Lower lobe of right lung (tissue), 2 donors: ENCODE data around the gene RPS6KA6. TPM values are rescaled to one million over a fixed set of nuclear protein-coding genes. Genes with fewer than 3 reads are reported as not detected.

ENCODE experiments used
- ATAC-seq, 2 donors: fragments of 200-7000 bp; cut with Tn5 transposase; one replicate each; pipeline ENCODE4 v1.9.1; 2020 to 2022; ENCODE audit warnings: mild to moderate bottlenecking in 2 of 2, moderate library complexity in 2 of 2
- DNase-seq: peaks from one replicate; pipeline ENCODE4 v3.0.0-alpha.2; 2020
- H3K27ac ChIP-seq: fragments of 200-600 bp; one replicate; pipeline ENCODE4 v1.8.0; 2022
- H3K27me3 ChIP-seq: fragments of 200-600 bp; one replicate; pipeline ENCODE4 v1.8.0; 2022; ENCODE audit warnings: low read depth
- H3K36me3 ChIP-seq: fragments of 200-600 bp; one replicate; pipeline ENCODE4 v1.8.0; 2022; ENCODE audit warnings: mild to moderate bottlenecking
- H3K4me1 ChIP-seq: fragments of 200-600 bp; one replicate; pipeline ENCODE4 v1.8.0; 2022
- H3K4me3 ChIP-seq: fragments of 200-600 bp; one replicate; pipeline ENCODE4 v1.8.0; 2022; ENCODE audit warnings: mild to moderate bottlenecking
- H3K9me3 ChIP-seq: fragments of 200-600 bp; one replicate; pipeline ENCODE4 v1.8.0; 2022
- intact Hi-C: fragments of 100-400 bp; cut with DNase I; formaldehyde crosslinking; loops from one replicate; pipeline ENCODE4 v1.11.0; 2022
- total RNA-seq: library from RNA; stranded (reverse); fragmentation: NEBNext Ultra II Directional; extraction: Animal tissue kit (Norgen Biotek cat#: 25700); gene quantifications from one replicate; pipeline ENCODE4 v1.2.1, GENCODE V29; 2021
- TF ChIP-seq, protein P1 (sequence below): fragments of 200-600 bp; IDR thresholded peaks from one replicate; pipeline ENCODE4 v1.8.0; 2022; ENCODE audit warnings: antibody characterized with exemption, mild to moderate bottlenecking
- donor health status: DM: no; HTN: yes; CAD: no; lungs with severe emphysema.

RPS6KA6 gene
- total RNA-seq, 1 donor from 2014 or later: 1.9 TPM

- Histone ChIP-seq H3K9me3 (no peaks in the 10 kb centered on the region), H3K27me3 (no peaks in the 10 kb centered on the region), H3K36me3 (no peaks in the 10 kb centered on the region), H3K4me1 (no peaks in the 10 kb centered on the region), H3K4me3 (no peak overlapping the region), H3K27ac (no peak overlapping the region)
- intact Hi-C loops: no loop called here
- no peak for DNase-seq
- TF ChIP-seq, protein P1, sequence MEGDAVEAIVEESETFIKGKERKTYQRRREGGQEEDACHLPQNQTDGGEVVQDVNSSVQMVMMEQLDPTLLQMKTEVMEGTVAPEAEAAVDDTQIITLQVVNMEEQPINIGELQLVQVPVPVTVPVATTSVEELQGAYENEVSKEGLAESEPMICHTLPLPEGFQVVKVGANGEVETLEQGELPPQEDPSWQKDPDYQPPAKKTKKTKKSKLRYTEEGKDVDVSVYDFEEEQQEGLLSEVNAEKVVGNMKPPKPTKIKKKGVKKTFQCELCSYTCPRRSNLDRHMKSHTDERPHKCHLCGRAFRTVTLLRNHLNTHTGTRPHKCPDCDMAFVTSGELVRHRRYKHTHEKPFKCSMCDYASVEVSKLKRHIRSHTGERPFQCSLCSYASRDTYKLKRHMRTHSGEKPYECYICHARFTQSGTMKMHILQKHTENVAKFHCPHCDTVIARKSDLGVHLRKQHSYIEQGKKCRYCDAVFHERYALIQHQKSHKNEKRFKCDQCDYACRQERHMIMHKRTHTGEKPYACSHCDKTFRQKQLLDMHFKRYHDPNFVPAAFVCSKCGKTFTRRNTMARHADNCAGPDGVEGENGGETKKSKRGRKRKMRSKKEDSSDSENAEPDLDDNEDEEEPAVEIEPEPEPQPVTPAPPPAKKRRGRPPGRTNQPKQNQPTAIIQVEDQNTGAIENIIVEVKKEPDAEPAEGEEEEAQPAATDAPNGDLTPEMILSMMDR: no peak
- no peak for ATAC-seq
Observed at GRCh38 chrX:84156821-84157220, 31.2 kb downstream of the RPS6KA6 start.

DNA sequence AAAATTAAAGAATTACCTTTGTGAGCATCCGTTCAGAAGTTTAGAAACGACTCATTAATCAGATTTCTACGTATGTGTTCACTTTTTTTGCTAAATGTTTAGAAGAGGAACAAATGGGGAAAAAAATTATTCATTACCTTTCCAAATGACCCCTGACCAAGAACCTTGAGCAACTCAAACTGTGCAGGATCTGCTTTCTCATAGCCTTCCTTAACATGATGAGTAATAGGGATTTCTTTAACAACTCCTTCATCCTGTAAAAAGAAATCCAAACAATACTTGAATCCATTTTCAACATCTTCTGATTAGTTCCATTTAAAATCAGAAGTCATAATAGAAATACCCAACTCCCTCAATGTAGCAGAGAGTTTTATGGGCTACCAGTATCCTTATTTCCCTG, 32.1 kb downstream of the RPS6KA6 start:
- H3K27me3 ChIP-seq: no peaks in the 10 kb centered on the region
- TF ChIP-seq, protein P1: no peak
- intact Hi-C loops: no loop called here
- H3K36me3 ChIP-seq: no peaks in the 10 kb centered on the region
- no peak overlapping the region for H3K27ac ChIP-seq
- no peaks in the 10 kb centered on the region for H3K4me1 ChIP-seq
- DNase-seq (no peak), ATAC-seq (no peak)
- no peak overlapping the region for H3K4me3 ChIP-seq
- H3K9me3 ChIP-seq: no peaks in the 10 kb centered on the region

GRCh38 chrX:84153538-84153937, 34.5 kb downstream of the RPS6KA6 start:
- H3K4me1 ChIP-seq: no peaks in the 10 kb centered on the region
- intact Hi-C loops: no loop called here
- H3K36me3 ChIP-seq: no peaks in the 10 kb centered on the region
- H3K4me3 ChIP-seq: no peak overlapping the region
- no peaks in the 10 kb centered on the region for H3K27me3 ChIP-seq
- no peaks in the 10 kb centered on the region for H3K9me3 ChIP-seq
- no peak for DNase-seq
- TF ChIP-seq, protein P1: no peak
- H3K27ac ChIP-seq: no peak overlapping the region
- no peak for ATAC-seq

- DNase-seq (no peak), ATAC-seq (no peak)
- Histone ChIP-seq H3K4me1 (no peaks in the 10 kb centered on the region), H3K27me3 (no peaks in the 10 kb centered on the region), H3K9me3 (no peaks in the 10 kb centered on the region), H3K36me3 (no peaks in the 10 kb centered on the region), H3K27ac (no peak overlapping the region), H3K4me3 (no peak overlapping the region)
- TF ChIP-seq, protein P1: no peak
- intact Hi-C loops: no loop called here
Observed at GRCh38 chrX:84144991-84145390, 43.0 kb downstream of the RPS6KA6 start.

DNA sequence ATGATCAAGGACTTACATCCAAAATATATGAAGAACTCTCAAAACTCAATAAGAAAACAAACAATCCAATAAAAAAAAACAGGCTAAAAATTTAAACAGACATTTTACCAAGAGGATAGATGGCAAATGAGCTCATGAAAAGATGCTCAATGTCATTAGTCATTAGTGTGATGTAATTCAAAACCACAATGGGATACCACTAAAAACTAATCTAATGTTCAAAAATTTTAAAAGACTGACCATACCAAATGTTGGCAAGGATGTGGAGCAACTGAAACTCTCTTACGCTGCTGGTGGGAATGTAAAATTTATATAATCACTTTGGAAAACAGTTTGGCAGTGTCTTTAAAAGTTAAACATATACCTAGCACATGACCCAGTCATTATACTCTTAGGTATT, 43.7 kb downstream of the RPS6KA6 start:
- H3K27me3 ChIP-seq: no peaks in the 10 kb centered on the region
- no peaks in the 10 kb centered on the region for H3K36me3 ChIP-seq
- H3K4me1 ChIP-seq: no peaks in the 10 kb centered on the region
- no peak overlapping the region for H3K27ac ChIP-seq
- TF ChIP-seq, protein P1: no peak
- intact Hi-C loops: no loop called here
- H3K9me3 ChIP-seq: no peaks in the 10 kb centered on the region
- DNase-seq: no peak
- ATAC-seq: no peak
- no peak overlapping the region for H3K4me3 ChIP-seq

DNA sequence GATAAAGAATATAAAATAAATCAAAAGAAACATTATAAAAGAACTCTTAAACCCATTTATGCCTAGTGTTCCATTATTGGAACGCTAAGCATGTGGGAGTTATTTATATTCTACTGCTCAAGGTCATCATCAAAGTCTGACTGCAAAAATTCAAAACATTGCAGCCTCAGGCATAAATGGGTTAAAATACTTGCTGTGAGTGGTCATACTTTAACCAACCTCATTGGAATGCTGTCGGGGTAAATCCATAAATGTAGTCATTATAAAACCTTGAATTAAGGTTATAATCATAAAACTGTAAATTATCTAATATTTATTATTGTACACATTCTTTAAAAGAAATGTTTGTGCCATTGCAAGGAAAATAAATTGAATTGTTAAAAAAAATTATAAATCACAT, 55.0 kb downstream of the RPS6KA6 start:
- no peak overlapping the region for H3K27ac ChIP-seq
- no peaks in the 10 kb centered on the region for H3K4me1 ChIP-seq
- DNase-seq (no peak), ATAC-seq (no peak)
- no peaks in the 10 kb centered on the region for H3K9me3 ChIP-seq
- no peaks in the 10 kb centered on the region for H3K27me3 ChIP-seq
- no peaks in the 10 kb centered on the region for H3K36me3 ChIP-seq
- TF ChIP-seq, protein P1: no peak
- intact Hi-C loops: no loop called here
- no peak overlapping the region for H3K4me3 ChIP-seq
